Dendritic cell treated with granulocyte-macrophage colony-stimulating factor and Interleukin-4, amounts not matched to agents 40 ng/mL and 50 ng/mL, for 4 days (primary cell): ENCODE results near the gene CCDC74B.
"Not testable (repeated sequence)": the region's sequence is repeated elsewhere in the genome, so short reads cannot be mapped to it uniquely, and the experiment has no call there.

Experiments
- H3K27ac Mint-ChIP-seq: one replicate; pipeline ENCODE4 v1.8.0; 2022; ENCODE audit warnings: mild to moderate bottlenecking, mixed read lengths
- H3K27me3 Mint-ChIP-seq: one replicate; pipeline ENCODE4 v1.8.0; 2022; ENCODE audit warnings: mild to moderate bottlenecking, mixed read lengths
- H3K36me3 Mint-ChIP-seq: one replicate; pipeline ENCODE4 v1.8.0; 2022; ENCODE audit warnings: low read depth, mixed read lengths
- H3K4me1 Mint-ChIP-seq: one replicate; pipeline ENCODE4 v1.8.0; 2022; ENCODE audit warnings: low read depth, mixed read lengths
- H3K4me3 Mint-ChIP-seq: one replicate; pipeline ENCODE4 v1.8.0; 2022; ENCODE audit warnings: mild to moderate bottlenecking, moderate library complexity, mixed read lengths
- H3K9me3 Mint-ChIP-seq: one replicate; pipeline ENCODE4 v1.8.0; 2022; ENCODE audit warnings: mixed read lengths
- intact Hi-C: fragments of 100-400 bp; cut with micrococcal nuclease; formaldehyde crosslinking; loops from one replicate; pipeline ENCODE4 v1.15.0; 2022

Gene CCDC74B

DNA sequence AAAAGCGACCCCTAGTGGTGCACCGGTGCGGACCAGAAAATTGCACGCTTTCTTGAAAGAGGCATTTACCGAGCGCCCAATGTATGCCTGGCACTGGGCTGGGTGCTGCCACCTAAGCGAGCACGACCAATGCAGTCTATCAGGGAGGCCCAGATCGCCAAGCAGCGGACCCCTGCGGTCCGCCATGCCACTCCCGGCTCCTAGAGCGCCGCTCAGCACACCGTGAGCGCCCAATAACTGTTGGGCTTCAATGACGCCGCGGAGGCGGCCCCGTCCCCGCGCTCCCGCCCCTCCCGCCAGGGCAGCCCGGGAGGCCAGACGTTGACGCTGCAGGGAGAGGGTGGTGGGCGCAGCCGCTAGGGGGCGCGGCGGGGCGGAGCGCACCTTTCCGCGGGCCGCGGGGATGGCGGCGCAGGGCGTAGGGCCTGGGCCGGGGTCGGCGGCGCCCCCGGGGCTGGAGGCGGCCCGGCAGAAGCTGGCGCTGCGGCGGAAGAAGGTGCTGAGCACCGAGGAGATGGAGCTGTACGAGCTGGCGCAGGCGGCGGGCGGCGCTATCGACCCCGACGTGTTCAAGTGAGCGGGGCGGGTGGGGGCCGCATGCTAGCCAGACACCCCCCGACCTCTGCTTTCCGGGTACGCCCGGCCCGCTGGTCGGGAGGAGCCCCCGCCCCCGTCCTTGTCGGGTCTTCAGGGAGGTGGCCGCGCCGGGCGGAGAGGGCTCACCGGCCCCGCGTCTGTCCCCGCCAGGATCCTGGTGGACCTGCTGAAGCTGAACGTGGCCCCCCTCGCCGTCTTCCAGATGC, 37.2 kb upstream of the CCDC74B start, which contains the start of gene MZT2B:
MZT2B (plus strand) TSS at position 383 of the 803 bp plus-strand sequence; CDS start at position 404, 21 bp downstream.
- H3K36me3 Mint-ChIP-seq = peaks cover 33% of the 10 kb centered on the region
- not testable (repeated sequence) for H3K9me3 Mint-ChIP-seq, H3K27me3 Mint-ChIP-seq
- H3K4me3 Mint-ChIP-seq = peak within 1 kb of the TSS; percentile 90
- peak within 1 kb of the TSS; percentile 90 for H3K27ac Mint-ChIP-seq
- peaks cover 38% of the 10 kb centered on the region for H3K4me1 Mint-ChIP-seq
- intact Hi-C loops = loop anchor here (1.0 to 5.0 kb wide), 2 partner anchors 160 to 175 kb away; partner anchors contain the start of genes IMP4 and PTPN18

DNA sequence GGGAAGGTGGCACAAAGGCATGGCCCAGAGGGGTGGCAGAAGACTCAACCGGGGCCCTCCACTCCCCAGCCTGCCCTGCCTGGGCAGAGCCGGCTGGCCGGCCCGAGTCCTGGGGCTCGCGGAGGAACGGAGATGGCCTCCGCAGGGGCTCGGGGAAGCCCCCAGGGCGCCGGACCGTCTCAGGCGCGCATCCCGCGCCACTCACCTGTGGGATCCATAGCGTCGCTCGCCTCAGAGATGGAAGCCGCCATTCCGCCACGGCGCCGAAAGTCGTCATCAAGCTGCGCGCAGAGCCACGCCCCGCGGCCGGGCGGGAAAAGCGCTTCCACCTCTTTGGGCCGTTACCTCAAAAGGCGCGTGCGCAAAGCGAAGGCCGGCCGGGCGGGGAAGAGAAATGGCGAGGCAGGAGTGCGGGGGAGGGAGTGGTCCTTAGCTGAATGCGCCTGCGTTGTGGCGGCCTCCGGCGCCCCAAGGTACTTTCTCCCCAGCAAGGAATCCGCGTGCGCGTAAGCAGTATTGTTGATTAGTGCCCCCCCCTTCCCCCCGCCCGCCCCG, 36.5 kb upstream of the CCDC74B start, which contains the start of gene SMPD4:
SMPD4 (minus strand) TSS at position 278 of the 555 bp plus-strand sequence. CDS start 5,010 bp downstream, outside the sequence.
- Mint-ChIP-seq H3K4me3 (peak within 1 kb of the TSS; percentile 90), H3K27ac (peak within 1 kb of the TSS; percentile 90), H3K9me3 (no peaks in the 10 kb centered on the region), H3K27me3 (no peaks in the 10 kb centered on the region), H3K4me1 (peaks cover 38% of the 10 kb centered on the region), H3K36me3 (peaks cover 37% of the 10 kb centered on the region)
- intact Hi-C loops = loop anchor here (1.0 to 5.0 kb wide), 2 partner anchors 161 to 176 kb away; partner anchors contain the start of genes IMP4 and PTPN18

- H3K9me3 Mint-ChIP-seq, H3K27me3 Mint-ChIP-seq: not testable (repeated sequence)
- intact Hi-C loops = loop anchor here (1.0 to 5.0 kb wide), 2 partner anchors 162 to 177 kb away; partner anchors contain the start of genes IMP4 and PTPN18
- Mint-ChIP-seq H3K4me1 (peaks cover 38% of the 10 kb centered on the region), H3K4me3 (peak overlapping the region; percentile 90), H3K36me3 (peaks cover 38% of the 10 kb centered on the region), H3K27ac (peak overlapping the region; percentile 90)
Measured at GRCh38 chr2:130180404-130181324, 35.8 kb upstream of the CCDC74B start.

DNA sequence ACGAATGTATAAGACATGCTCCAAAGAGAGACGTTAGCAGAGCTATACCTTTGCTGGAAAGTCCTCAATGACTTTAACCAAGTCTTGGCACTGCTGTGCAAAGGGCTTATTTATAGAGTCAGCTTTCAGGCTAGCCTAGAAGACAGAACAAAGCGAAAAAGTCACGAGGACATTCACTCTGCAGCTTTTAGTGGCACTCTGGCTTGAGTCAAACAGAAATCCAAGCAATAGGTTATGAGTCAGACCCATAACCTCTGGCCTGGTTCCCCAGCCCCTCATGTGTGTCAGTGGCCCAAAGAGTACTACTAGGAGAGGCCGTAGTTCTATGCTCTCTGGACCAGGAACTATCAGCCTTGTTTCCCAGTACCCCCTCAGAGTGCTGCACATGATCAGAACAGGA, 30.0 kb upstream of the CCDC74B start:
- intact Hi-C loops, H3K4me1 Mint-ChIP-seq, H3K9me3 Mint-ChIP-seq, H3K27me3 Mint-ChIP-seq, H3K4me3 Mint-ChIP-seq, H3K27ac Mint-ChIP-seq: not testable (repeated sequence)
- peaks cover 77% of the 10 kb centered on the region for H3K36me3 Mint-ChIP-seq

- Mint-ChIP-seq H3K27me3 (no peaks in the 10 kb centered on the region), H3K9me3 (no peaks in the 10 kb centered on the region), H3K27ac (no peak overlapping the region), H3K4me1 (no peaks in the 10 kb centered on the region), H3K36me3 (peaks cover 95% of the 10 kb centered on the region), H3K4me3 (no peak overlapping the region)
- intact Hi-C loops = no loop called here
Measured at GRCh38 chr2:130169896-130170295, 25.0 kb upstream of the CCDC74B start.

GRCh38 chr2:130169163-130169562, 24.3 kb upstream of the CCDC74B start:
- H3K4me1 Mint-ChIP-seq, H3K27me3 Mint-ChIP-seq, H3K27ac Mint-ChIP-seq, H3K9me3 Mint-ChIP-seq, H3K4me3 Mint-ChIP-seq, intact Hi-C loops: not testable (repeated sequence)
- peaks cover 100% of the 10 kb centered on the region for H3K36me3 Mint-ChIP-seq

- H3K9me3 Mint-ChIP-seq, H3K27me3 Mint-ChIP-seq, H3K27ac Mint-ChIP-seq, H3K4me3 Mint-ChIP-seq, intact Hi-C loops, H3K4me1 Mint-ChIP-seq: not testable (repeated sequence)
- H3K36me3 Mint-ChIP-seq = peaks cover 100% of the 10 kb centered on the region
Measured at GRCh38 chr2:130166611-130167010, 21.7 kb upstream of the CCDC74B start.

- Mint-ChIP-seq H3K4me3 (no peak overlapping the region), H3K9me3 (no peaks in the 10 kb centered on the region), H3K36me3 (peaks cover 100% of the 10 kb centered on the region)
Measured at GRCh38 chr2:130165293-130166016, 20.5 kb upstream of the CCDC74B start.

DNA sequence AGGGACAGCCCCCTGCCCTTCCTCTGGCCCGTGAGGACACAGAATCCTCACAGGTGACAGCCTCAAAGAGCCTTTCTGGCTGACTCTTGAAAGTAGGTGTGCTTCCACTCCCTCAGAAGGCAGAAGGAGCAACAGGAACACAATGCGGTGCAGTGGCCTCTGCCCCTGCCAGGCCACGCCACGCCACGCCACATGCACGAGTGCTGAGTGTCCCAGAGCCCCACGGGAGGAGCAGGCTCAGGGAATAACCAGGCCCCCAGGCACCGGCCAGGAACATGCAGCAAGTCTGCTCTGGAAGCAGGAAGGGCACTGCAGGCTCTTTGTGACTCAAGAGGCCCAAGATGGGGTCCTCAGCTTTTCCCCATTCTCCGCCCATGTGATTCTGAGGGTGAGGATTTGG, 18.1 kb upstream of the CCDC74B start:
- H3K4me1 Mint-ChIP-seq = peaks cover 10% of the 10 kb centered on the region
- H3K4me3 Mint-ChIP-seq = no peak overlapping the region
- no peaks in the 10 kb centered on the region for H3K27me3 Mint-ChIP-seq
- peaks cover 100% of the 10 kb centered on the region for H3K36me3 Mint-ChIP-seq
- H3K9me3 Mint-ChIP-seq = no peaks in the 10 kb centered on the region
- intact Hi-C loops = no loop called here
- H3K27ac Mint-ChIP-seq = no peak overlapping the region

More at GRCh38 chr2:130165293-130166016, 20.5 kb upstream of the CCDC74B start:
- no peak overlapping the region for H3K27ac Mint-ChIP-seq
- intact Hi-C loops = no loop called here
- no peaks in the 10 kb centered on the region for H3K27me3 Mint-ChIP-seq
- H3K4me1 Mint-ChIP-seq = no peaks in the 10 kb centered on the region

DNA sequence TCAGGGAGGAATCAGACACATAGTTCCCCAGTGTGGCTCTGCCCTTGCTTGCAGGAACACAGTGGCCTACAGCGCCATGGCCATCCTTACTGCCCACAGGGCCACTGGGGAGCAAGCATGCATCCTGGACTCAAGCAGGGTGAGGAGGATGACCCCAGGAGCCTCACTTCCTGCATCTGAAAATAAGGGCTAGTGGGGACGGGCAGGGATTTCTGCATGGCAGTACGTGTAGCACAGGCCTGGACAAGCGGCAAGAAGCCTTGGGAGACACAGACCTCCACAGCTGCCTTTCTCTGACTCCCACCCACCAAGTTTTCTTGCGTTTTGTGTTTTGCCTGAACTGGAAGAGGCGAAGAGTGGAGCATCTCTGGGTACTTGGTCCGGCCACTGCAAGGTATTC, 17.6 kb upstream of the CCDC74B start:
- H3K4me1 Mint-ChIP-seq = peaks cover 11% of the 10 kb centered on the region
- H3K4me3 Mint-ChIP-seq, H3K27ac Mint-ChIP-seq, intact Hi-C loops, H3K27me3 Mint-ChIP-seq, H3K9me3 Mint-ChIP-seq: not testable (repeated sequence)
- H3K36me3 Mint-ChIP-seq = peaks cover 100% of the 10 kb centered on the region

GRCh38 chr2:130160838-130161705, 16.2 kb upstream of the CCDC74B start:
- intact Hi-C loops, H3K27me3 Mint-ChIP-seq, H3K27ac Mint-ChIP-seq, H3K9me3 Mint-ChIP-seq, H3K4me3 Mint-ChIP-seq: not testable (repeated sequence)
- peaks cover 11% of the 10 kb centered on the region for H3K4me1 Mint-ChIP-seq
- peaks cover 100% of the 10 kb centered on the region for H3K36me3 Mint-ChIP-seq

GRCh38 chr2:130160131-130160530, 15.2 kb upstream of the CCDC74B start:
- Mint-ChIP-seq H3K36me3 (peaks cover 100% of the 10 kb centered on the region), H3K4me3 (no peak overlapping the region), H3K27ac (no peak overlapping the region), H3K9me3 (no peaks in the 10 kb centered on the region), H3K4me1 (peaks cover 11% of the 10 kb centered on the region), H3K27me3 (no peaks in the 10 kb centered on the region)
- intact Hi-C loops = no loop called here
